H1 (cell line): Measurements from ENCODE around the gene SLC25A39. TPM values are rescaled to one million over a fixed set of nuclear protein-coding genes. Genes with fewer than 3 reads are reported as not detected.

Experiments
- KDM5A ChIP-seq: fragments of 200-600 bp; IDR thresholded peaks from 2 replicates; pipeline ENCODE4 v1.7.1; 2012; ENCODE audit warnings: mild to moderate bottlenecking, low read length, inconsistent platforms, mixed read lengths
- MAFK ChIP-seq: IDR thresholded peaks from 2 replicates; pipeline ENCODE4 v1.6.1; 2012; ENCODE audit warnings: low read depth, mild to moderate bottlenecking, improper control_type of control experiment, low read length
- SRF ChIP-seq: IDR thresholded peaks from 2 replicates; pipeline ENCODE4 v1.6.1; 2011; ENCODE audit warnings: mild to moderate bottlenecking, low read depth, low read length, moderate library complexity
- polyA plus RNA-seq, 7 experiments: library from polyadenylated mRNA; depleted of rRNA in 3 of 7; stranded (reverse) in 5 of 7; unstranded in 2 of 7; fragments of >200 nt in 5 of 7; fragments of 200-250 nt in 2 of 7; gene quantifications; 1 replicate in 5 of 7; 2 replicates in 1 of 7; 4 replicates in 1 of 7; pipeline versions ENCODE4 v1.2.1 to v1.2.3, GENCODE V29; 2011 to 2013; ENCODE audit warnings: missing spikeins in 2 of 7, mixed read lengths in 2 of 7
- total RNA-seq: library from RNA; stranded (reverse); fragmentation: NEBNext Ultra II Directional; extraction: Animal tissue kit (Norgen Biotek cat#: 25700); gene quantifications from 2 replicates; pipeline ENCODE4 v1.2.1, GENCODE V29; 2021
- TF ChIP-seq, protein P1 (sequence below): fragments of 300-600 bp; sonication (generic); IDR thresholded peaks from 2 replicates; pipeline ENCODE4 v1.7.1; 2012; ENCODE audit warnings: low read length, moderate library complexity, mild to moderate bottlenecking, inconsistent platforms; ENCODE audit not compliant: insufficient replicate concordance

The SLC25A39 gene
- total and polyA plus RNA-seq, 2 of the 8 experiments (the other 6 are each of a cell fraction or from before 2014, with no cell fraction given): 200 to 291 TPM

- TF ChIP-seq, protein P1, sequence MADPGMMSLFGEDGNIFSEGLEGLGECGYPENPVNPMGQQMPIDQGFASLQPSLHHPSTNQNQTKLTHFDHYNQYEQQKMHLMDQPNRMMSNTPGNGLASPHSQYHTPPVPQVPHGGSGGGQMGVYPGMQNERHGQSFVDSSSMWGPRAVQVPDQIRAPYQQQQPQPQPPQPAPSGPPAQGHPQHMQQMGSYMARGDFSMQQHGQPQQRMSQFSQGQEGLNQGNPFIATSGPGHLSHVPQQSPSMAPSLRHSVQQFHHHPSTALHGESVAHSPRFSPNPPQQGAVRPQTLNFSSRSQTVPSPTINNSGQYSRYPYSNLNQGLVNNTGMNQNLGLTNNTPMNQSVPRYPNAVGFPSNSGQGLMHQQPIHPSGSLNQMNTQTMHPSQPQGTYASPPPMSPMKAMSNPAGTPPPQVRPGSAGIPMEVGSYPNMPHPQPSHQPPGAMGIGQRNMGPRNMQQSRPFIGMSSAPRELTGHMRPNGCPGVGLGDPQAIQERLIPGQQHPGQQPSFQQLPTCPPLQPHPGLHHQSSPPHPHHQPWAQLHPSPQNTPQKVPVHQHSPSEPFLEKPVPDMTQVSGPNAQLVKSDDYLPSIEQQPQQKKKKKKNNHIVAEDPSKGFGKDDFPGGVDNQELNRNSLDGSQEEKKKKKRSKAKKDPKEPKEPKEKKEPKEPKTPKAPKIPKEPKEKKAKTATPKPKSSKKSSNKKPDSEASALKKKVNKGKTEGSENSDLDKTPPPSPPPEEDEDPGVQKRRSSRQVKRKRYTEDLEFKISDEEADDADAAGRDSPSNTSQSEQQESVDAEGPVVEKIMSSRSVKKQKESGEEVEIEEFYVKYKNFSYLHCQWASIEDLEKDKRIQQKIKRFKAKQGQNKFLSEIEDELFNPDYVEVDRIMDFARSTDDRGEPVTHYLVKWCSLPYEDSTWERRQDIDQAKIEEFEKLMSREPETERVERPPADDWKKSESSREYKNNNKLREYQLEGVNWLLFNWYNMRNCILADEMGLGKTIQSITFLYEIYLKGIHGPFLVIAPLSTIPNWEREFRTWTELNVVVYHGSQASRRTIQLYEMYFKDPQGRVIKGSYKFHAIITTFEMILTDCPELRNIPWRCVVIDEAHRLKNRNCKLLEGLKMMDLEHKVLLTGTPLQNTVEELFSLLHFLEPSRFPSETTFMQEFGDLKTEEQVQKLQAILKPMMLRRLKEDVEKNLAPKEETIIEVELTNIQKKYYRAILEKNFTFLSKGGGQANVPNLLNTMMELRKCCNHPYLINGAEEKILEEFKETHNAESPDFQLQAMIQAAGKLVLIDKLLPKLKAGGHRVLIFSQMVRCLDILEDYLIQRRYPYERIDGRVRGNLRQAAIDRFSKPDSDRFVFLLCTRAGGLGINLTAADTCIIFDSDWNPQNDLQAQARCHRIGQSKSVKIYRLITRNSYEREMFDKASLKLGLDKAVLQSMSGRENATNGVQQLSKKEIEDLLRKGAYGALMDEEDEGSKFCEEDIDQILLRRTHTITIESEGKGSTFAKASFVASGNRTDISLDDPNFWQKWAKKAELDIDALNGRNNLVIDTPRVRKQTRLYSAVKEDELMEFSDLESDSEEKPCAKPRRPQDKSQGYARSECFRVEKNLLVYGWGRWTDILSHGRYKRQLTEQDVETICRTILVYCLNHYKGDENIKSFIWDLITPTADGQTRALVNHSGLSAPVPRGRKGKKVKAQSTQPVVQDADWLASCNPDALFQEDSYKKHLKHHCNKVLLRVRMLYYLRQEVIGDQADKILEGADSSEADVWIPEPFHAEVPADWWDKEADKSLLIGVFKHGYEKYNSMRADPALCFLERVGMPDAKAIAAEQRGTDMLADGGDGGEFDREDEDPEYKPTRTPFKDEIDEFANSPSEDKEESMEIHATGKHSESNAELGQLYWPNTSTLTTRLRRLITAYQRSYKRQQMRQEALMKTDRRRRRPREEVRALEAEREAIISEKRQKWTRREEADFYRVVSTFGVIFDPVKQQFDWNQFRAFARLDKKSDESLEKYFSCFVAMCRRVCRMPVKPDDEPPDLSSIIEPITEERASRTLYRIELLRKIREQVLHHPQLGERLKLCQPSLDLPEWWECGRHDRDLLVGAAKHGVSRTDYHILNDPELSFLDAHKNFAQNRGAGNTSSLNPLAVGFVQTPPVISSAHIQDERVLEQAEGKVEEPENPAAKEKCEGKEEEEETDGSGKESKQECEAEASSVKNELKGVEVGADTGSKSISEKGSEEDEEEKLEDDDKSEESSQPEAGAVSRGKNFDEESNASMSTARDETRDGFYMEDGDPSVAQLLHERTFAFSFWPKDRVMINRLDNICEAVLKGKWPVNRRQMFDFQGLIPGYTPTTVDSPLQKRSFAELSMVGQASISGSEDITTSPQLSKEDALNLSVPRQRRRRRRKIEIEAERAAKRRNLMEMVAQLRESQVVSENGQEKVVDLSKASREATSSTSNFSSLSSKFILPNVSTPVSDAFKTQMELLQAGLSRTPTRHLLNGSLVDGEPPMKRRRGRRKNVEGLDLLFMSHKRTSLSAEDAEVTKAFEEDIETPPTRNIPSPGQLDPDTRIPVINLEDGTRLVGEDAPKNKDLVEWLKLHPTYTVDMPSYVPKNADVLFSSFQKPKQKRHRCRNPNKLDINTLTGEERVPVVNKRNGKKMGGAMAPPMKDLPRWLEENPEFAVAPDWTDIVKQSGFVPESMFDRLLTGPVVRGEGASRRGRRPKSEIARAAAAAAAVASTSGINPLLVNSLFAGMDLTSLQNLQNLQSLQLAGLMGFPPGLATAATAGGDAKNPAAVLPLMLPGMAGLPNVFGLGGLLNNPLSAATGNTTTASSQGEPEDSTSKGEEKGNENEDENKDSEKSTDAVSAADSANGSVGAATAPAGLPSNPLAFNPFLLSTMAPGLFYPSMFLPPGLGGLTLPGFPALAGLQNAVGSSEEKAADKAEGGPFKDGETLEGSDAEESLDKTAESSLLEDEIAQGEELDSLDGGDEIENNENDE: no peak
- TF ChIP-seq SRF: no peak
- TF ChIP-seq MAFK: no peak
- no peak for TF ChIP-seq KDM5A
Measured at GRCh38 chr17:44287651-44288050, 37.0 kb downstream of the SLC25A39 start (continued).
